ENCODE data around the gene OR1S1. TPM values are rescaled to one million over a fixed set of nuclear protein-coding genes. Genes with fewer than 3 reads are reported as not detected.

OR1S1 gene
- total RNA-seq, 1 experiment from 2014 or later, result not detected

- Histone ChIP-seq H4K8ac (replicated peaks; ENCODE audit: insufficient read length, low read depth, low read length) (no peak within 1 kb of the TSS), H4K91ac (ENCODE audit: insufficient read length, low read depth, low read length) (no peak within 1 kb of the TSS), H2BK120ac (ENCODE audit: low read depth, low read length, poor library complexity, severe bottlenecking) (no peak within 1 kb of the TSS), H2BK20ac (ENCODE audit: low read depth, low read length, poor library complexity, severe bottlenecking) (no peak within 1 kb of the TSS), H3K4me1 (ENCODE audit: insufficient read depth, low read length) (no peaks in the 10 kb centered on the region), H3K18ac (ENCODE audit: insufficient read length, low read depth, low read length) (no peak within 1 kb of the TSS), H3K23ac (ENCODE audit: insufficient read length, low read depth, low read length) (no peak within 1 kb of the TSS), H3T11ph (ENCODE audit: low read length) (no peak within 1 kb of the TSS), H3K23me2 (ENCODE audit: insufficient read length, low read depth, low read length, poor library complexity, severe bottlenecking) (no peaks in the 10 kb centered on the region), H3K27ac (ENCODE audit: insufficient read length, low read depth, low read length) (no peak within 1 kb of the TSS), H3K14ac (ENCODE audit: insufficient read depth, low read length) (no peak within 1 kb of the TSS), H3K56ac (ENCODE audit: insufficient read length, low read depth, low read length) (no peak within 1 kb of the TSS), H2AFZ (ENCODE audit: low read length) (no peak within 1 kb of the TSS), H4K5ac (ENCODE audit: insufficient read length, low read depth, low read length) (no peak within 1 kb of the TSS), H3K4me2 (ENCODE audit: insufficient read depth, insufficient read length, low read length) (no peak within 1 kb of the TSS), H2BK5ac (ENCODE audit: insufficient read length, low read length) (no peak within 1 kb of the TSS), H3K9me3 (ENCODE audit: control insufficient read depth, low read depth, low read length) (no peaks in the 10 kb centered on the region), H3K4ac (ENCODE audit: low read depth, low read length) (no peak within 1 kb of the TSS), H3K79me2 (ENCODE audit: insufficient read depth, low read length) (no peaks in the 10 kb centered on the region), H2BK15ac (ENCODE audit: low read depth, low read length) (no peak within 1 kb of the TSS), H3K27me3 (ENCODE audit: insufficient read depth, low read length) (no peaks in the 10 kb centered on the region), H3K9ac (ENCODE audit: extremely low read depth, insufficient read length, low read length) (no peak within 1 kb of the TSS), H4K20me1 (ENCODE audit: control insufficient read depth, insufficient read depth, insufficient read length) (no peaks in the 10 kb centered on the region), H2BK12ac (ENCODE audit: insufficient read length, low read depth, low read length) (no peak within 1 kb of the TSS), H2AK5ac (ENCODE audit: insufficient read length, low read length) (no peak within 1 kb of the TSS), H3K79me1 (ENCODE audit: insufficient read depth, low read depth, low read length, poor library complexity, severe bottlenecking) (no peaks in the 10 kb centered on the region)
- peaks cover 2 to 15% of the 10 kb centered on the region in 2 experiments for H3K9me3 Mint-ChIP-seq
- no peaks in the 10 kb centered on the region for H3K4me1 Mint-ChIP-seq
- TF ChIP-seq CTCF (conservative IDR thresholded peaks at IDR 0.05), result no peak
- no peak for DNase-seq
- no peak within 1 kb of the TSS for H3K4me3 Mint-ChIP-seq
- H3K36me3 Mint-ChIP-seq (ENCODE audit: insufficient read depth in 1 of 3, low read depth in 3 of 3), result peaks cover 0 to 4% (median 0%) of the 10 kb centered on the region in 3 experiments; a peak in 3 of 7 replicates
- H3K27me3 Mint-ChIP-seq (ENCODE audit: low read depth), result no peaks in the 10 kb centered on the region; the same call in 1 of the 2 replicates
- no peak within 1 kb of the TSS for H3K27ac Mint-ChIP-seq
These were observed 8.5 kb upstream of the OR1S1 start, which contains the start of gene OR1S2 for GRCh38 chr11:58204042-58204441. OR1S2 (minus strand) TSS chr11:58204142; CDS start chr11:58204142, 0 bp downstream.
